Right cardiac atrium (tissue), 5 donors: Measurements from ENCODE around the gene CTDNEP1. TPM values are rescaled to one million over a fixed set of nuclear protein-coding genes. Genes with fewer than 3 reads are reported as not detected.

Source experiments
- ATAC-seq, 2 donors: fragments of 200-7000 bp; cut with Tn5 transposase; one replicate each; pipeline versions ENCODE4 v1.8.0 to v1.9.1; 2020; ENCODE audit warnings: moderate library complexity in 2 of 2, mild to moderate bottlenecking in 1 of 2
- DNase-seq, 3 donors: peaks; one replicate each; pipeline ENCODE4 v3.0.0-alpha.2; 2020
- H3K27ac ChIP-seq: one replicate; pipeline ENCODE4 v1.5.1; 2013; ENCODE audit warnings: mild to moderate bottlenecking, low read length, control low read depth, moderate library complexity
- H3K27me3 ChIP-seq: one replicate; pipeline ENCODE4 v1.6.1; 2013; ENCODE audit not compliant: control insufficient read depth, insufficient read depth
- H3K4me1 ChIP-seq: one replicate; pipeline ENCODE4 v1.6.1; 2013; ENCODE audit warnings: low read length; ENCODE audit not compliant: control insufficient read depth, insufficient read depth
- H3K4me3 ChIP-seq: one replicate; pipeline ENCODE4 v1.5.1; 2013; ENCODE audit warnings: low read length, control low read depth
- H3K9me3 ChIP-seq: one replicate; pipeline ENCODE4 v1.6.1; 2013; ENCODE audit warnings: low read length; ENCODE audit not compliant: control insufficient read depth
- WGBS: extraction: QIAGEN DNeasy Blood & Tissue Kit; methylation state at CpG from one replicate; pipeline ENCODE4 v1.1.7; 2013; 5-methylcytosine and 5-hydroxymethylcytosine counted together
- intact Hi-C, 4 donors: fragments of 100-400 bp; cut with DNase I; formaldehyde crosslinking; loops; one replicate each; pipeline versions ENCODE4 v1.11.0 to v1.14.0; 2022 to 2023
- polyA plus RNA-seq: library from polyadenylated mRNA; stranded (reverse); fragments of 200-250 nt; gene quantifications from one replicate; pipeline ENCODE4 v1.2.3, GENCODE V29; 2013
- total RNA-seq, 4 donors: library from RNA; stranded (reverse); fragmentation: NEBNext Ultra II Directional; extraction: Animal tissue kit (Norgen Biotek cat#: 25700); gene quantifications; one replicate each; pipeline ENCODE4 v1.2.1, GENCODE V29; 2021
- donor health status: healthy with polysubstance abuse.
- donor health status: DM: no; HTN: yes; CAD: no.
- donor health status: DM: no; HTN: no; CAD: no.
- donor health status: DM: no; HTN: yes; CAD: no; lungs with severe emphysema.
- donor health status: DM: yes; HTN: yes; CAD: no.

Gene CTDNEP1
- total and polyA plus RNA-seq, 5 donors = 80.1 to 124 (median 122) TPM

- no peaks in the 10 kb centered on the region for H3K27me3 ChIP-seq
- H3K4me3 ChIP-seq = no peak overlapping the region
- no peaks in the 10 kb centered on the region for H3K9me3 ChIP-seq
- no peak for ATAC-seq
- H3K27ac ChIP-seq = no peak overlapping the region
- no peaks in the 10 kb centered on the region for H3K4me1 ChIP-seq
- intact Hi-C loops = no loop called here
- 84% methylated on average over 8 of the region's 8 CpGs for WGBS
- DNase-seq = no peak
Observed at GRCh38 chr17:7279448-7279847, 27.9 kb upstream of the CTDNEP1 start.

GRCh38 chr17:7266784-7267183 is 15.2 kb upstream of the CTDNEP1 start:
- 66% methylated on average over 1 of the region's 1 CpG for WGBS
- Histone ChIP-seq H3K4me1 (no peaks in the 10 kb centered on the region), H3K9me3 (no peaks in the 10 kb centered on the region), H3K27me3 (no peaks in the 10 kb centered on the region), H3K4me3 (no peak overlapping the region), H3K27ac (no peak overlapping the region)
- intact Hi-C loops = no loop called here
- DNase-seq (no peak), ATAC-seq (no peak)

- 49% methylated on average over 4 of the region's 4 CpGs for WGBS
- Histone ChIP-seq H3K27ac (no peak overlapping the region), H3K4me1 (no peaks in the 10 kb centered on the region), H3K9me3 (no peaks in the 10 kb centered on the region), H3K27me3 (no peaks in the 10 kb centered on the region), H3K4me3 (no peak overlapping the region)
- DNase-seq (no peak), ATAC-seq (no peak)
- intact Hi-C loops = no loop called here
Observed at GRCh38 chr17:7263801-7264078, 12.2 kb upstream of the CTDNEP1 start.

GRCh38 chr17:7262935-7263800 is 11.6 kb upstream of the CTDNEP1 start:
- DNase-seq (peak in 2 of 3 donors; percentile 2 to 57), ATAC-seq (peak; percentile 10 to 13)
- WGBS = 7% methylated on average over 26 of the region's 26 CpGs
- Histone ChIP-seq H3K4me3 (no peak overlapping the region), H3K27ac (no peak overlapping the region), H3K9me3 (no peaks in the 10 kb centered on the region), H3K27me3 (no peaks in the 10 kb centered on the region), H3K4me1 (no peaks in the 10 kb centered on the region)
- intact Hi-C loops = no loop called here

- intact Hi-C loops = no loop called here
- H3K4me3 ChIP-seq = peak within 1 kb of the TSS; percentile 36
- DNase-seq (no peak), ATAC-seq (peak in 1 of 2 donors; percentile 25)
- WGBS = 7% methylated on average over 64 of the region's 64 CpGs
- H3K27ac ChIP-seq = no peak within 1 kb of the TSS
- H3K4me1 ChIP-seq = no peaks in the 10 kb centered on the region
- H3K9me3 ChIP-seq = no peaks in the 10 kb centered on the region
- no peaks in the 10 kb centered on the region for H3K27me3 ChIP-seq
Observed at GRCh38 chr17:7262192-7262934, 10.8 kb upstream of the CTDNEP1 start, which contains the start of gene CLDN7. Gene CLDN7, minus strand, starts transcription at chr17:7262478. Its CDS starts 435 bp downstream, at chr17:7262043.

- H3K27me3 ChIP-seq = no peaks in the 10 kb centered on the region
- ATAC-seq = peak; percentile 11 to 22
- no peaks in the 10 kb centered on the region for H3K9me3 ChIP-seq
- H3K4me1 ChIP-seq = no peaks in the 10 kb centered on the region
- H3K27ac ChIP-seq = no peak overlapping the region
- peak overlapping the region; percentile 36 for H3K4me3 ChIP-seq
- 7% methylated on average over 71 of the region's 71 CpGs for WGBS
- DNase-seq = peak in 2 of 3 donors; percentile 58 to 64
- intact Hi-C loops = no loop called here
Observed at GRCh38 chr17:7261379-7262191, 10.1 kb upstream of the CTDNEP1 start.

- peak; percentile 52 to 59 for ATAC-seq
- intact Hi-C loops = no loop called here
- Histone ChIP-seq H3K9me3 (no peaks in the 10 kb centered on the region), H3K27me3 (no peaks in the 10 kb centered on the region), H3K4me1 (no peaks in the 10 kb centered on the region), H3K4me3 (peak overlapping the region; percentile 36), H3K27ac (no peak overlapping the region)
- 8% methylated on average over 54 of the region's 54 CpGs for WGBS
- peak; percentile 39 to 78 (median 73) for DNase-seq
Observed at GRCh38 chr17:7260651-7261378, 9.3 kb upstream of the CTDNEP1 start.

GRCh38 chr17:7260151-7260550 is 8.6 kb upstream of the CTDNEP1 start:
- intact Hi-C loops = no loop called here
- H3K27me3 ChIP-seq = no peaks in the 10 kb centered on the region
- no peaks in the 10 kb centered on the region for H3K9me3 ChIP-seq
- no peak overlapping the region for H3K27ac ChIP-seq
- H3K4me3 ChIP-seq = no peak overlapping the region
- ATAC-seq = peak in 1 of 2 donors; percentile 6
- WGBS = 85% methylated on average over 4 of the region's 4 CpGs
- DNase-seq = peak in 1 of 3 donors; percentile 7
- H3K4me1 ChIP-seq = no peaks in the 10 kb centered on the region

- Histone ChIP-seq H3K4me3 (no peak overlapping the region), H3K27me3 (no peaks in the 10 kb centered on the region), H3K9me3 (no peaks in the 10 kb centered on the region), H3K4me1 (no peaks in the 10 kb centered on the region), H3K27ac (no peak overlapping the region)
- intact Hi-C loops = no loop called here
- DNase-seq (peak in 1 of 3 donors; percentile 3), ATAC-seq (no peak)
- WGBS = 93% methylated on average over 6 of the region's 6 CpGs
Observed at GRCh38 chr17:7259555-7259889, 8.0 kb upstream of the CTDNEP1 start.

GRCh38 chr17:7258731-7259554 is 7.4 kb upstream of the CTDNEP1 start:
- no peaks in the 10 kb centered on the region for H3K9me3 ChIP-seq
- ATAC-seq = no peak
- no peaks in the 10 kb centered on the region for H3K27me3 ChIP-seq
- WGBS = 80% methylated on average over 7 of the region's 7 CpGs
- H3K4me1 ChIP-seq = no peaks in the 10 kb centered on the region
- H3K4me3 ChIP-seq = no peak overlapping the region
- H3K27ac ChIP-seq = no peak overlapping the region
- intact Hi-C loops = no loop called here
- DNase-seq = peak in 1 of 3 donors; percentile 35
